Parathyroid adenoma (tissue), 2 donors: Measurements from ENCODE around the gene CASP9.
"Not testable (repeated sequence)": the region's sequence is repeated elsewhere in the genome, so short reads cannot be mapped to it uniquely, and the experiment has no call there.

Experiments
- H2AFZ ChIP-seq: fragments of 300-600 bp; sonication (generic); one replicate; pipeline ENCODE4 v1.7.0; 2017; ENCODE audit warnings: antibody characterized with exemption, mild to moderate bottlenecking
- H3K27ac ChIP-seq: fragments of 300-600 bp; sonication (generic); one replicate; pipeline ENCODE4 v1.7.0; 2017
- H3K27me3 ChIP-seq: fragments of 300-600 bp; sonication (generic); one replicate; pipeline ENCODE4 v1.7.0; 2017; ENCODE audit warnings: low read length; ENCODE audit not compliant: control insufficient read depth, insufficient read depth
- H3K36me3 ChIP-seq: fragments of 300-600 bp; sonication (generic); one replicate; pipeline ENCODE4 v1.7.0; 2017; ENCODE audit warnings: low read length; ENCODE audit not compliant: control insufficient read depth, insufficient read depth
- H3K4me1 ChIP-seq: fragments of 300-600 bp; sonication (generic); one replicate; pipeline ENCODE4 v1.7.0; 2017; ENCODE audit warnings: control low read depth
- H3K4me2 ChIP-seq: fragments of 300-600 bp; sonication (generic); one replicate; pipeline ENCODE4 v1.7.0; 2017; ENCODE audit warnings: low read length
- H3K4me3 ChIP-seq: fragments of 300-600 bp; sonication (generic); one replicate; pipeline ENCODE4 v1.7.0; 2017; ENCODE audit warnings: low read depth, low read length
- H3K79me2 ChIP-seq: fragments of 300-600 bp; sonication (generic); one replicate; pipeline ENCODE4 v1.7.0; 2017; ENCODE audit warnings: control low read depth
- H3K9ac ChIP-seq: fragments of 300-600 bp; sonication (generic); one replicate; pipeline ENCODE4 v1.7.0; 2017; ENCODE audit warnings: mild to moderate bottlenecking
- H3K9me3 ChIP-seq: fragments of 300-600 bp; sonication (generic); one replicate; pipeline ENCODE4 v1.7.0; 2017; ENCODE audit warnings: low read length; ENCODE audit not compliant: control insufficient read depth
- TF ChIP-seq, protein P1 (sequence below): fragments of 300-600 bp; sonication (generic); IDR thresholded peaks from one replicate; pipeline ENCODE4 v1.7.0; 2017; ENCODE audit warnings: antibody characterized with exemption, mild to moderate bottlenecking
- donor health status: primary hyperparathyroidism.

CASP9 gene

DNA sequence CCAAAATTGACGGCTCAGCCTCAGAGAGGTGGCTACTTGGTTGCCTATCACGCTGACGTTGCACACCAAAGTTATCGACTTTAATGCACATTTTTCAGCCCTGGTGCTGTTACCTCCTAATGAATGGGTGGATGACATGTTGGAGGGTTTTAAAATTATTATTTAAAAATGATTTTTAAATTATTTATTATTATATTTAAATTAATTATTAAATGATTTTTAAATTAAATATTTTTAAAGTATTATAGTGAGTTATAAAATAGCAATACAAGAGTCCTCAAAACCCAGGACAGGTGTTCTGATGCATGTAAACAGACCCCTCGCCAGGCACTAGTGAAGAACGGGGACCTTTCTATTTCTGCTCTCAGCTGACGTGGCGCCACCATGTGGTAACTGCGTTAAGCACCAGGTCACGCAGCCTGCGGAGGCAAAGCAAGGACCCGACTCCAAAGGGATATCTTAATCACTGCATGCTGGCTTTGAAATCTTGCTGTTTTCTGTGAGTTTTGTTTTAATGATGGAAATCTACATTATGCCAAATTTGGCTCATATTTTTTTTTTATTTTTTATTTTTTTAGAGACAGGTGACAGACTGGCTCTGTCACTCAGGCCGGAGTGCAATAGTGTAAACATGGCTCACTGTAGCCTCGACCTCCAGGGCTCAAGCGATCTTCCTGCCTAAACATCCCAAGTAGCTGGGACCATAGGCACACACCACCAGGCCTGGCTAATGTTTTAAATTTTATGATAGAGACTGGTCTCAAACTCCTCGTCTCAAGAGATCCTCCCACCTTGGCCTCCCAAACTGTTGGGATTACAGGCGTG lies 22.6 kb downstream of the CASP9 start:
- Histone ChIP-seq H3K79me2 (no peaks in the 10 kb centered on the region), H2AFZ (no peak overlapping the region), H3K4me1 (no peaks in the 10 kb centered on the region), H3K4me3 (no peak overlapping the region), H3K27me3 (no peaks in the 10 kb centered on the region), H3K9ac (no peak overlapping the region), H3K27ac (no peak overlapping the region), H3K9me3 (no peaks in the 10 kb centered on the region), H3K36me3 (no peaks in the 10 kb centered on the region), H3K4me2 (no peak overlapping the region)
- TF ChIP-seq, protein P1, sequence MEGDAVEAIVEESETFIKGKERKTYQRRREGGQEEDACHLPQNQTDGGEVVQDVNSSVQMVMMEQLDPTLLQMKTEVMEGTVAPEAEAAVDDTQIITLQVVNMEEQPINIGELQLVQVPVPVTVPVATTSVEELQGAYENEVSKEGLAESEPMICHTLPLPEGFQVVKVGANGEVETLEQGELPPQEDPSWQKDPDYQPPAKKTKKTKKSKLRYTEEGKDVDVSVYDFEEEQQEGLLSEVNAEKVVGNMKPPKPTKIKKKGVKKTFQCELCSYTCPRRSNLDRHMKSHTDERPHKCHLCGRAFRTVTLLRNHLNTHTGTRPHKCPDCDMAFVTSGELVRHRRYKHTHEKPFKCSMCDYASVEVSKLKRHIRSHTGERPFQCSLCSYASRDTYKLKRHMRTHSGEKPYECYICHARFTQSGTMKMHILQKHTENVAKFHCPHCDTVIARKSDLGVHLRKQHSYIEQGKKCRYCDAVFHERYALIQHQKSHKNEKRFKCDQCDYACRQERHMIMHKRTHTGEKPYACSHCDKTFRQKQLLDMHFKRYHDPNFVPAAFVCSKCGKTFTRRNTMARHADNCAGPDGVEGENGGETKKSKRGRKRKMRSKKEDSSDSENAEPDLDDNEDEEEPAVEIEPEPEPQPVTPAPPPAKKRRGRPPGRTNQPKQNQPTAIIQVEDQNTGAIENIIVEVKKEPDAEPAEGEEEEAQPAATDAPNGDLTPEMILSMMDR: peak; percentile 47

DNA sequence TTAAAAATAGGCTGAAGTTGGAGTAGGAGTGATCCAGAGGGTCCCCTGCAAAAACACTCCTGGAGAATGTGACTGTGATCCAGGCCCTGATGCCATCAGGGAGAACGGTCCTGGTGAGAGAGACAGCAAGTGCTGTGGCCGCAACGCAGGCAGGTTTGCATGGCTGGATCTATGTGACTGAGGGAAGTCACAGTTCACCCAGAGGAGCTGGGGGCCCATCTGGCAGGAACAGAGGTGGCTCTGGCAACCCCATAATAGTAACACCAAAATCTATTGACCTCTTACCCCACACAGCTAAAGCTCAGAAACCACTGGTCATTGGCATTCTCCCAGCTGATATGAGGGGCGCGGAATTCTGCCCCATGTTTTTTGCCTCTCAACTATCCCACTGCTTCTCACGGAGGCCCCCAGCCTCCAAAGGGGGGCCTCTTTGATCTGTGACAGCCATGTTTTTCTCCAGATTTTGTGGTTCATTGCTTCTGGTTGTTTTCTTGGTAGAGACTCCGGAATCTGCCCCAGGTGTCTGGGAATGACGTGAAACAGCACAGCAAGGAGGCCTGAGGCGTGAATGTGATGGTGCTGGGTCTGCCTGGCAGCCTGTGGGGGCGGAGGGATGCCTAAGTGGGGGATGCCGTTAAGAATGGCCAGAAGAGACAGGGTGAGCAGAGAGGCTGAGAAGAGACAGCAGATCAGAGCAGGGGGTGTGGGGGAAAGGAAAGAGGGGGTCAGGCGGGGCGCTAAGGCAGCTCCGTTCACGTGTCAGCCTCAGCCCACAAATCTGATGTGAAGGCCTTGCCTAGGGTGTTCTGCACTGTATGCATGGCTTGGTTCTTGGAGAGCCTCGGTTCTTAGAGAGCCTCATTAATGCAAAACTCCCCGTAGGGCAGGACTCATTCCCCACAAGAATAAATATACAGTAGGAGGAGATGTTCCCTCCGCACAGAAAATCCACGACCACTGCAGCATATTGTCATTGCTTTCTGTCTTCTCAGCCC lies 23.5 kb downstream of the CASP9 start:
- H3K4me3 ChIP-seq: no peak overlapping the region
- H2AFZ ChIP-seq: no peak overlapping the region
- TF ChIP-seq, protein P1: no peak
- H3K27ac ChIP-seq: no peak overlapping the region
- H3K27me3 ChIP-seq: no peaks in the 10 kb centered on the region
- H3K9ac ChIP-seq: no peak overlapping the region
- no peaks in the 10 kb centered on the region for H3K79me2 ChIP-seq
- no peak overlapping the region for H3K4me2 ChIP-seq
- H3K9me3 ChIP-seq: no peaks in the 10 kb centered on the region
- H3K36me3 ChIP-seq: no peaks in the 10 kb centered on the region
- H3K4me1 ChIP-seq: no peaks in the 10 kb centered on the region

DNA sequence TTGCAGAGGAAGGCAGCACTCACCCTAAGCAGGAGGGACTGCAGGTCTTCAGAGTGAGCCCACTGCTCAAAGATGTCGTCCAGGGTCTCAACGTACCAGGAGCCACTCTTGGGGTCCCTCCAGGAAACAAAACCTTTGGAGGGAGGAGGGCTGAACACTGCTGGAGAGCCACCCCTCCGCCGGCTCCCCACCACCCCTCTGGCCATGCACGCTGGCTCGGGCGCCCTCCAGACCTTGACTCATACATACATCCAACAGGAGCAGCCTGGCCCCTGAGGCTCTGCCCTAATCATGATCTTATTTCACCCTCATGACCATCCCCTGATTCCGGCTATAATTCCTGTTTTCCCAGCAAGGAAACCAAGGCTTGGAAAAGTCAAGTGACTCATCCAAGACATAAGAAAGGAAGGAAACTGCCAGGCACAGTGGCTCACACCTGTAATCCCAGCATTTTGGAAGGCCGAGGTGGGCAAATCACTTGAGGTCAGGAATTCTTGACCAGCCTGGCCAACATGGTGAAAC lies 30.1 kb downstream of the CASP9 start:
- no peak overlapping the region for H3K4me3 ChIP-seq
- H2AFZ ChIP-seq: no peak overlapping the region
- no peaks in the 10 kb centered on the region for H3K9me3 ChIP-seq
- H3K4me2 ChIP-seq: no peak overlapping the region
- TF ChIP-seq, protein P1: no peak
- no peak overlapping the region for H3K9ac ChIP-seq
- H3K36me3 ChIP-seq: no peaks in the 10 kb centered on the region
- H3K79me2 ChIP-seq: no peaks in the 10 kb centered on the region
- no peaks in the 10 kb centered on the region for H3K4me1 ChIP-seq
- H3K27ac ChIP-seq: no peak overlapping the region
- no peaks in the 10 kb centered on the region for H3K27me3 ChIP-seq

DNA sequence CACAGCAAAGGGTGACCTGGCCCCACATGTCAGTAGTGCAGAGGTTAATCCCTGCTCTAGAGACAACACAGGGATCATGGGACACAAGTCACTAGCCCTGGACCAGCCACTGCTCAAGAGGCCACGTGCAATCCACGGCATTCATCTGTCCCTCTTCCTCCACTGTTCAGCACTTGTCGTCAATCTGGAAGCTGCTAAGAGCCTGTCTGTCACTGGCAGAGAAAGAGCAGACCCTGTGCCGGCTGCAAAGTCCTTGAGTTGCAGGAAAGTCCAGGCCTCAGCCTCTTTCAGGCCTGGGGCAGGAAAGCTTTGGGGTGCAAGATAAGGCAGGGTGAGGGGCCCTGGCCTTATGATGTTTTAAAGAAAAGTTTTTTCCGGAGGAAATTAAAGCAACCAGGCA lies 31.4 kb downstream of the CASP9 start:
- TF ChIP-seq, protein P1: no peak
- no peaks in the 10 kb centered on the region for H3K27me3 ChIP-seq
- no peaks in the 10 kb centered on the region for H3K79me2 ChIP-seq
- H2AFZ ChIP-seq: no peak overlapping the region
- no peaks in the 10 kb centered on the region for H3K36me3 ChIP-seq
- no peaks in the 10 kb centered on the region for H3K9me3 ChIP-seq
- no peak overlapping the region for H3K4me3 ChIP-seq
- H3K4me1 ChIP-seq: no peaks in the 10 kb centered on the region
- H3K9ac ChIP-seq: no peak overlapping the region
- no peak overlapping the region for H3K4me2 ChIP-seq
- no peak overlapping the region for H3K27ac ChIP-seq

DNA sequence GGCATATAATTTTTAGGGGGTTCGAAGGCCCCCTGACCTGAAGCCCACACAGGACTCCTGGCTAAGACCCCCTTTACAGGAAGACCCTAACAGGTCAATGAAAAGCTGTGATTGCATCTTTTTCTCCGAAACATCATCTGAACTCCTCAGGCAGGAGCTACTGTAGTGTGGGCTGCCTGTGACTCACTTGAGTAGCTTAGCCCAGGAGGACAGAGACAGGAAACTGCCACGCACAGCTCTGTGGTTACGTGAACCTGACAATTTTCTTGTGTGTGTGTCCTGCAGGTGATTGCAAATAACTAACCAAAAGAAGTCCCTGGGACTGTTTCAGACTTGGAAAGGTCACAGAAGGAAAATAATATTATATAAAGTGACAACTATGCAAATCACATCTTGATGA lies 33.0 kb downstream of the CASP9 start:
- H3K36me3 ChIP-seq, H3K9ac ChIP-seq, H3K4me2 ChIP-seq, H3K79me2 ChIP-seq, H3K27ac ChIP-seq, H3K27me3 ChIP-seq, H2AFZ ChIP-seq, H3K4me3 ChIP-seq, H3K4me1 ChIP-seq, H3K9me3 ChIP-seq: not testable (repeated sequence)
